ENCODE results near the gene GNAS.
"Not testable (repeated sequence)": the region's sequence is repeated elsewhere in the genome, so short reads cannot be mapped to it uniquely, and the experiment has no call there.

GNAS gene

DNA sequence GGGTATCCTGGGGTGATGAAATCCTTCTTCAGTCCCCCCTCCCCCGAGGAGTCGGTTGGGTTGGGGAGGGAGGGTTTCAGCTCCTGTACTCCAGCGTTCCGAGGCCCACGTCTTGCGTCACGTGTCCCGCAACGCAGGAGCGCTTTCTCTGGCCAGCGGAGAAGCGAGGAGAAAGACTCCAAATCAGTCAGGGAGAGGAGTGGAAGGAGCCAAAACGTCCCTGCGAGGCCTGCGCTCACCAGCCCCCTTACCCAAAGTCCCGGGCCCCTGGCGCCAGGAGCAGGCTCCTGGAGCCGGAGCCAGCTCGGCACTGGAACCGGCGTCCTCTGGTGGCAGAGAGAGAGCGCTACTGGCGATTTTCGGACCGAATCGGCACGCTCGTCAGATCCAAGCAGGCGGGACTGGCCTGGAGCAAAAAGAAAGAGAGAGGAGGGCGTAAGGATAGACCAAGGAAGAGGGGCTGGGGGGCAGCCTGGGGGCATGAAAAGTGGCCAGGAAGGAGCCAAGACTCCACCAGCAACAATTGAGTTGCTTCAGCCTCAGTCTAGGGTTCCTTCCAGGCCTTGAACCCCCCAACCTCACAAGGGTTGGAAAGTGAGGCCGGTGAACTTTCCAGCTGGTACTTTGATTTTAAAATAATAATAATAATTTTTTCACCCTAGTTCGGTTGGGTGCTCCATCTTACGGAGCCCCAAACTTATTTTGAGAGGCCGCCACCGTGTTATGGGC lies at the start of gene GNAS:
Gene GNAS (plus strand): TSS at position 174 of the 729 bp plus-strand sequence.
- in situ Hi-C loops (cut with HindIII; ENCODE audit: low sequenced_read_pairs) = loop anchor here (25.0 kb wide), 1 partner anchor 610 kb away; no protein-coding TSS in a partner anchor

DNA sequence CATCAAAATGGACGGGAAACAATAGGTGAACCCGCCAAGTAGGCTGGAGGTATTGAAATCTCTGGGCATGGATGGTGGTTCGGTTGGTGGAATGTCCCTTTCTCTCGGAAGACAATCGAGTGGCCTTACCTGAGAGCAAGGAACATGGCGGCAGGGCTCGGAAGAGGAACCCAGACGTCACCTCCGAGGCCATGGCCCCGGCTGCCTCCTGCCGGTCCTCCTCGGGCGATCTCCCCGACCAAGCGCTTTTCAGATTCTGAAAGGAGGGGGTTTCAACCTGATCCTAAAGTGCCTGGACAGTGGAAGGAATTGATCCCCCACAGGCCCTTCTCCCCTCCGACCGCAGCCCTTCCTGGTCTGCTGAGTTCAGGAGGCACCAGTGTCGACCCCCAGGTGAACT lies 49.0 kb upstream of the GNAS start:
- in situ Hi-C loops (cut with HindIII; ENCODE audit: low sequenced_read_pairs) = no loop called here

GRCh38 chr20:58807801-58808200 lies 44.7 kb upstream of the GNAS start:
- in situ Hi-C loops (cut with HindIII; ENCODE audit: low sequenced_read_pairs) = no loop called here

GRCh38 chr20:58808271-58809046 lies 44.1 kb upstream of the GNAS start:
- in situ Hi-C loops (cut with HindIII; ENCODE audit: low sequenced_read_pairs) = no loop called here

- in situ Hi-C loops (cut with HindIII; ENCODE audit: low sequenced_read_pairs) = no loop called here
These were observed 42.2 kb upstream of the GNAS start for GRCh38 chr20:58810116-58810878.

- in situ Hi-C loops (cut with HindIII; ENCODE audit: low sequenced_read_pairs) = no loop called here
These were observed 41.7 kb upstream of the GNAS start for GRCh38 chr20:58810879-58811250.

DNA sequence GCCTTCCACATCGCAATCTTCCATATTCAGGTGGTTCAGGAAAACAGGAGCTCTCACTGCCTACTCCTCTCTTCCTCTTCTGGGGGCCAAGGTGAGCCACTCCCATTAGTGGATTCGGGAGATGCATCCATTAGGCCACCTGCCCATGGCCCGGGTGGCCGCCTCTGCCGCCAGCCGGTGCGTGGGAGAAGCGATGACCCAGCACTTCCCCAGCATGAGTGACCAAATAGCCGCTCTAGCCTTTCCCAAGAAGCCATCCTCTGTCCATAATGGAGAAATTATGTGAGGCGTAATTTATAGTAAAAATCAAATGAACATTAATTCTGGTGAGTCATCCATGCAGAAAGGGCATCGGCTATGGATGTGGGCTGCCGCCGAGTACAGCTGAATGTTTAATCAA lies 41.2 kb upstream of the GNAS start:
- in situ Hi-C loops (cut with HindIII; ENCODE audit: low sequenced_read_pairs) = no loop called here

- in situ Hi-C loops (cut with HindIII; ENCODE audit: low sequenced_read_pairs) = no loop called here
These were observed 39.1 kb upstream of the GNAS start for GRCh38 chr20:58813369-58813768.

DNA sequence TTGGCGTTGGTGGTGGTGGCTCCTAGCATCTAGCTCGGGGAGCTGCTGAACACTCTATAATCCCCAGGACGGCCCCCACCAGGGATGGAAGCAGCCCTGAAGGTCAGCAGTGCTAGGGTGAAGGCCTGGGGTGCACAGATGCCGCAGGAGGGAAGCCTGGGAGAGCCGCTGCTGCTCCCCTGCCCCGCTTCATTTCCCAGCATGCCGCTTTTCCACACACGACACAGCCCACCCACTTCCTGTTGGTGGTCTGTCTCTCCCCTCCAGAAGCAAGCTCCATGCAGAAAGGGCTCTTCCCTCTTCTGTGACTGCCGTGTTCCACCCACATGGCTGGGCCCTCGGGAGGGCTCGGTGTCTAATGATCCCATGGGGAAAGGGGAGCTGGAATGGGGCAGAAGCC lies 37.1 kb upstream of the GNAS start:
- in situ Hi-C loops (cut with HindIII; ENCODE audit: low sequenced_read_pairs) = no loop called here

GRCh38 chr20:58816051-58816450 lies 36.5 kb upstream of the GNAS start:
- in situ Hi-C loops (cut with HindIII; ENCODE audit: low sequenced_read_pairs) = no loop called here

DNA sequence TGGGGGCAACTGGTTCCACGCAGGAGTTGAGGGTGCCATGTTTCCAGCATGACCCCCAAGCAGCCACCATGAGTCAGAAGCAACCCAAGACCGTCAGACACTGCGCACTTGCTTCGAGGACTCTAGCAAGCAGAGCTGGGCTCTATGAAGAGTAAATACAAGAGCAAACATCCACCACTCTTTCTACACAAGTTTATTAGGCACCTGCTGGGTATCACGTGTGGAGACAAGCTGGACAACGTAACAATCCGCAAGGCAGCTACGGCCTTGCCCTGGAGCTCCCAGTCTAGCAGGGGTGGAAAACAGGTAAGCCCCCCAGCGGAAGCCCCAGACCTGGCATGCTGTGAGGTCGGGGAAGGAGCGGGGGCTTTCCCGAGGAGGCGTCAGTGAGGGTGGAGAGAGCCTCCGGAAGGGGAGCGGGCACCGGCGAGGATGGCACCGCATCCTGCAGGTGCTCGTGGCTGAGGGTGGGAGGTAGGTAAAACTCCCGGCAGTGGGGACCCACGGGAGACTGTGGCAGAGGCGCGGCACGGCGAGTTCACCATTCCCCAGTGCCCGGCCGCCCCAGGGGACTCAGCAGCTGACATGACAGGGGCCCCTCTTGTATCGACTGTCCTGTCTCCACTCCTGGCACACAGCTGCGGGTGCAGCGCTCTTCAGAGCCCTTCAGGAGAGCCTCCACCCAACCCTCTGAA lies 35.4 kb upstream of the GNAS start:
- in situ Hi-C loops (cut with HindIII; ENCODE audit: low sequenced_read_pairs) = no loop called here

- in situ Hi-C loops (cut with HindIII; ENCODE audit: low sequenced_read_pairs) = no loop called here
These were observed 34.8 kb upstream of the GNAS start for GRCh38 chr20:58817748-58818147.

GRCh38 chr20:58818586-58819285 lies 33.8 kb upstream of the GNAS start:
- in situ Hi-C loops (cut with HindIII; ENCODE audit: low sequenced_read_pairs) = no loop called here

DNA sequence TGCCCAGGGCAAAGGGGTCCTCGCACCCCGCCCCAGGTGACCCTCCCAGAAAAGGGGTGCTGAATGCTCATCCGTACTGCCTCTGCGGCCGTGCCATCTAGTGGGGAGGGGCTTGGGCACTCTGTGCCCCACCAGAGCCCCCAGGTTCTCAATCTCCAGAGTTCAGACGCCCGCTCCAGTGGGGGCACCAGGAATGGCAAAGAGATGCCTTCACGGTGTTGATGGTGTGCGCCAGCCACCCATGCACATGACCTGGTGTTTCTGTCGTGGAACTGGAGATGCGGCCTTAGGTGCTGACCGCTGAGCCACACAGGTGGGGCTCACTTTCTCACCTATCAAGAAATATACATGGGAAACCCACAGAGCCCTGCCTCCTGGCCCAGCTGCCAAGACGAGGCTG lies 32.6 kb upstream of the GNAS start:
- in situ Hi-C loops (cut with HindIII; ENCODE audit: low sequenced_read_pairs) = no loop called here

DNA sequence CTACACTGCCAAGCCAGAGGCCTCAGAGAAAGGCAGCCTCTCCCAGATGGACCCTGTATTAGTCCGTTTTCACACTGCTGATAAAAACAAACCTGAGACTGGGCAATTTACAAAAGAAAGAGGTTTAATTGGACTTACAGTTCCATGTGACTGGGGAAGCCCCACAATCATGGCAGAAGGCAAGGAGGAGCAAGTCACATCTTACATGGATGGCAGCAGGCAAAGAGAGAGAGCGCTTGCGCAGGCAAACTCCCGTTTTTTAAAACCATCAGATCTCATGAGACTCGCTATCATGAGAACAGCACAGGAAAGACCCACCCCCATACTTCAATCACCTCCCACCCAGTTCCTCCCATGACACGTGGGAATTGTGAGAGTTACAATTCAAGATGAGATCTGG lies 32.0 kb upstream of the GNAS start:
- in situ Hi-C loops (cut with HindIII; ENCODE audit: low sequenced_read_pairs) = not testable (repeated sequence)

DNA sequence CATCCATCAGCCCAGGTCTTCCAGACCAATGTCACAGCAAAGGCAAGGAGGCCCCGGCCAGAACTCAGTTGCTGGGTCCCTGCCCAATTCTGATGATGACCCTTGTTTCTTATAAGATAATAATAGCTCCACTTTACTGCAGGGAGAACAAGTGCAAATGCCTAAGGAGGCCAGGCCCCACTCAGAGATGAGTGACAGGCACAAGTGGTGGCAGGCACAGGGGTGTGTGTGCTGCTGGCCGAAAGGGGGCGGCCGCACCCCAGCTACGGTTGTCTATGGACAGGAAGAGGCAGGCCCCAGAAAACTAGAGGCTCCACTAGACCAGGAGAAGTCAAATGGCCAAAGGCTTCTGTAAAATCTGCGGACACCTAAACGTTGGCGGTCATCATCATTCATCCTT lies 30.4 kb upstream of the GNAS start:
- in situ Hi-C loops (cut with HindIII; ENCODE audit: low sequenced_read_pairs) = no loop called here

DNA sequence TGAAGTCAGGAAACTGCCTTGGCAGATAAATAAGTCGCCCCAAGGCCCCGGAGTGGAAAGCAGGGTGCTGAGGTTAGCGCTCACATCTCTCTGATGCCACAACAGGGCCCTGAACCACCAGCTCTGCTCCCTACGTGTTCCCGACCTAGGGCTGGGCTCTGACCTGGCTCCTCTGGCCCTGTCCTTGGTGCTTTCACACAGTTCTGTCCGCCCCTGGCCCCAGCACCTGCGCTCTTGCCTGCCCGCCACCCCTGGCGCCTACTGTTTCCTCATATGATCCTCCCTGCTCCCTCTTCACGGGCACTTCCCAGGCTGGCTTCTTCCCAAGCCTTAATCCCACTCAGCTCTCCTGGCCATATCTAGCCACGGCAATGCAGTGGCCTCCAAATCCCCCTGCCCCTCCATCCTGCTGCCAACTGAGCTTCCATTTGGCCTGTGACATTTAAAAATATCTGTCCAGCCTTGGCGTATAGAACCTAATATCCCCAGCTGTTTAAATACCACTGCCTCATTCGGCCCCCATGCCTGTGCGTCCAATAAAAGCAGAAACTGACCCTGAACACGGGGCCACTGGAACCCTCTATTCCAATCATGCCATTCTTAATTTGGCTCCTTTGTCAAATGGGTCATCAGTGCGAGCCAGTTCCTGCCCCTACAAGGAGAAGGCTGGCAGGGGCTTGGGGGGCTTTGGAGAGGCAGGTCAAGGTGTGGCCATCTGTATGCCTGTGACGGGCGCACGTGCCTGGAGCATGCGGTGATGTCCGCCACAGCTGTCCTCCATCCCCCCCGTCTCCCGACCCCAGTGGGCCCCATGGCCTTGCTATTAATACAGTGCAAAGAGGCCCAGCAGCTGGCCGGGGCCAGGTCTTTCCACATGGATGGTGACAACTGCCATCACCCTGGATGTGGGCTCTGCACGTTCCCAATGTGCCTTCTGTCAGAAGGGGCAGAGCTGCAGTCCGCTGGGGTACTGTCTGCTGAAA lies 29.5 kb upstream of the GNAS start:
- in situ Hi-C loops (cut with HindIII; ENCODE audit: low sequenced_read_pairs) = no loop called here

- in situ Hi-C loops (cut with HindIII; ENCODE audit: low sequenced_read_pairs) = no loop called here
These were observed 27.7 kb upstream of the GNAS start for GRCh38 chr20:58824843-58825242.

GRCh38 chr20:58825450-58825849 lies 27.1 kb upstream of the GNAS start:
- in situ Hi-C loops (cut with HindIII; ENCODE audit: low sequenced_read_pairs) = no loop called here

All from DLD1 (cell line).